HPDE6-E6E7 (cell line): ENCODE results near the gene ZCCHC24.

ENCODE experiments used
- DNase-seq: peaks from one replicate; pipeline ENCODE4 v3.0.0; 2011; ENCODE audit warnings: missing footprints; ENCODE audit errors: extremely low spot score

The ZCCHC24 gene

DNA sequence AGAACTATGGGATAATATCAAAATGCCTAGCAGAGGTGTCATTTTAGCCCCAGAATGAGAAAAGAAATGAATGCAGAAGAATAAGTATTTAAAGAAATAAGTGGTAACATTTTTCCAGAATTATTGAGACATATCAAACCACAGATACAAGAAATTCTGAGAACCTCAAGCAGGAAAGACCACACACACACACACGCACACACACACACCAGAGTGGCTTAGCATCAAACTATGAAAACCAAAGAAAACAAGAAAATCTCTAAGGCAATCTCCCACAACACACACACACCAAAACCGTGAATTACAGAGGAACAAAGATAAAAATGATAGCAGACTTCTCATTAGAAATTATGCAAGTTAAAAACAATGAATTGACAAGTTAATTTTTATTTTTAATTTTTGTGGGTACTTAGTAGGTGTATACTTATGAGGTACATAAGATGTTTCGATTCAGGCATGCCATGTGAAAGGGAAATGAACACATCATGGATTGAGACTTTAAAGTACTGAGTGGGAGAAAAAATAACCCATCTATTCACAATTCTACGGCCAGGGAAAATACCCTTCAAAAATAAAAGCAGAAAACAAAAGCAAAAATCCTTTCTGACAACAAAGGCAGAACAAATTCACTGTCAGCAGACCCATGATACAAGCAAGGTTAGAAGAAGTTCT lies 83.6 kb downstream of the ZCCHC24 start:
- DNase-seq: no peak

- DNase-seq: no peak
Measured at GRCh38 chr10:79360499-79361342, 84.7 kb downstream of the ZCCHC24 start.

DNA sequence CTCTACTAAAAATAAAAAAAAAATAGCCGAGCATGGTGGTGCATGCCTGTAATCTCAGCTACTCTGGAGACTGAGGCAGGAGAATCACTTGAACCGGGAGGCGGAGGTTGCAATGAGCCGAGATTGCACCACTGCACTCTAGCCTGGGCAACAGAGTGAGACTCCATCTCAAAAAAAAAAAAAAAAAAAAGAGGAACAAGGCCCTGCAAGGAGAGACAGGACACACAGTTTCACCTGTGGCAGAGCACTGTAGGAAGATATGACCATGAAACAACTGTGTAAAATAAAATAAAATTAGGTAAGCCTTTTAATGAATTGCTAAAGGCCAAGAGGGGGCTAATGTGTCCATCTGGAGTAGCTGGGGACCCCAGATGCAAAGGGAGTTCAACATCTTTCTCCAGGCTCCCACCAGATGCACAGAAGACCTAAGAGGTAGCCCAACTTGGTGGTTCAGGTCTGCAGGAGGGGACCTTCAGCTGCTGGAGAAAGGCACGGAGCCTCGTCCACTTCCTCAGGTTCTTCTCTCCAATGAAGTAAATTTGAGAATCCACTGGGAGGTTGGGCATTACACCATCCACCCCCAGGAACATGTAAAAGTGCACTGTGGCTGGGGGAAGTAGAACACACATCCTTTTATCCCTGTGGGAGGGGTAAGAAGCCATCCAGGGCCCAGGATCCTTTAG lies 85.5 kb downstream of the ZCCHC24 start:
- DNase-seq: no peak

GRCh38 chr10:79358811-79359210 lies 86.6 kb downstream of the ZCCHC24 start:
- DNase-seq: no peak

DNA sequence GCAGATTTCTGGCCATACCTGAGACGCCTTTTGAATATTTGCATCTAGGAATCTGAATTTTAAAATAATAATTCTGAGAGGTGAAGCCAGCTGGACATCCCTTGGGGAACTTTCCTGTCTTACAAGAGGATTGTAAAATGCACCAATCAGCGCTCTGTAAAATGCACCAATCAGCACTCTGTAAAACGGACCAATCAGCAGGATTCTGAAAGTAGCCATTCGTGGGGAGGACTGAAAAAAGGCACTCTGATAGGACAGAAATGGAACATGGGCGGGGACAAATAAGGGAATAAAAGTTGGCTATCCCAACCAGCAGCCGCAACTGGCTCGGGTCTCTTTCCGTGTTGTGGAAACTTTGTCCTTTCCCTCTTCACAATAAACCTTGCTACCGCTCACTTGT lies 88.2 kb downstream of the ZCCHC24 start:
- no peak for DNase-seq

GRCh38 chr10:79356104-79356503 lies 89.3 kb downstream of the ZCCHC24 start:
- no peak for DNase-seq

DNA sequence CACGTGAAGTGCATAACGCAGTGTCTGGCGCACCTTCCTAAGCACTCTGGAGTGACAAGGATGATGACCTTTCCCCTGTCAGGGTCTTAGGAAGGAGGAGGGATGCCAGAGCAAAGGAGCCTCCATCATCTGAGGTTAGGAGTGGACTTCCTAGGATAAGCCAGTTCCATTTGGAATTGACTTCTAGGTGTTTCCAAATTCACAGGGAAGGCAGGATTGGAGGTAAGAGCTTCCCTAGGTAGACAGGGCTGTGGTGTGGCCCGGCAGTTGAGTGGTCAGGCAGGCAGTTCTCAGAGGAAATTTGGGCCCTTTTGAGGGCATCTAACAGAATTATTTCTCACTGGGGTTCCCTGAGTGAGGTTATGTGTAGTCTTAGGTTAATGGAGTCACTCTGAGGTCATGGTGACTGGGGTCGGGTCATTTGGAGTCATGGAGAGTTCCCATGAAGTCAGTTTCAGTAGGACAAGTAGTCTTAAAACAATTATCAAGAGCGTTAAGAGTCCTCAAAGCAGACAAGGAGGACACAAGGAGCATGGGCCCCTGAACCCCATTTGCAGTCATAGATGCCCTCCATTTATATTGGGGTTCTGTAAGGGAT lies 89.9 kb downstream of the ZCCHC24 start:
- DNase-seq: no peak

GRCh38 chr10:79354615-79355014 lies 90.8 kb downstream of the ZCCHC24 start:
- DNase-seq: no peak

- no peak for DNase-seq
Measured at GRCh38 chr10:79354141-79354540, 91.3 kb downstream of the ZCCHC24 start.

DNA sequence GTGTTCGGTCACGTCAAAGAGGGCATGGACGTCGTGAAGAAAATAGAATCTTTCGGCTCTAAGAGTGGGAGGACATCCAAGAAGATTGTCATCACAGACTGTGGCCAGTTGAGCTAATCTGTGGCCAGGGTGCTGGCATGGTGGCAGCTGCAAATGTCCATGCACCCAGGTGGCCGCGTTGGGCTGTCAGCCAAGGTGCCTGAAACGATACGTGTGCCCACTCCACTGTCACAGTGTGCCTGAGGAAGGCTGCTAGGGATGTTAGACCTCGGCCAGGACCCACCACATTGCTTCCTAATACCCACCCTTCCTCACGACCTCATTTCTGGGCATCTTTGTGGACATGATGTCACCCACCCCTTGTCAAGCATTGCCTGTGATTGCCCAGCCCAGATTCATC lies 91.7 kb downstream of the ZCCHC24 start:
- DNase-seq: no peak

DNA sequence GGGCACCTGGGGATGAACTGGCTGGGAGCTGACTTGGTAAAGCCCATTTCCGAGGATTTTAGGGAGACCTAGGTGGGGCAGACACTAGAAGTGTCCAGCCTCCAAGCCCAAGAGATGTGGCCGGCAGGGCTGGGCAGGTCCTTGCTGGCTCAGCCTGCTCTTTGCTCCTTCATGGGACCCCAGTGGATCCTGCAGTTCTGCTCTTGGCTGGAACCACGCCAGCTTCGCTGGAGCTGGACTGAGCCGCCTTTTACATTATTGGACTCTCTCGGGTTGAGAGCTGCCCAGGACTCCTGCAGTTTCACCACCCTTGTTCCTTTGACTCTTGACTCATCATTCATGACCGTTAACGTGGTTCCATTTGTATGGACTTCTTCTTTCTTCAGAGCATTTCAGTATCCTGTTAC lies 92.4 kb downstream of the ZCCHC24 start:
- DNase-seq: no peak

- DNase-seq: no peak
Measured at GRCh38 chr10:79352035-79352877, 93.2 kb downstream of the ZCCHC24 start.

GRCh38 chr10:79351332-79351731 lies 94.1 kb downstream of the ZCCHC24 start:
- no peak for DNase-seq

GRCh38 chr10:79350407-79351154 lies 94.8 kb downstream of the ZCCHC24 start:
- no peak for DNase-seq

- DNase-seq: no peak
Measured at GRCh38 chr10:79349766-79350406, 95.5 kb downstream of the ZCCHC24 start.

DNA sequence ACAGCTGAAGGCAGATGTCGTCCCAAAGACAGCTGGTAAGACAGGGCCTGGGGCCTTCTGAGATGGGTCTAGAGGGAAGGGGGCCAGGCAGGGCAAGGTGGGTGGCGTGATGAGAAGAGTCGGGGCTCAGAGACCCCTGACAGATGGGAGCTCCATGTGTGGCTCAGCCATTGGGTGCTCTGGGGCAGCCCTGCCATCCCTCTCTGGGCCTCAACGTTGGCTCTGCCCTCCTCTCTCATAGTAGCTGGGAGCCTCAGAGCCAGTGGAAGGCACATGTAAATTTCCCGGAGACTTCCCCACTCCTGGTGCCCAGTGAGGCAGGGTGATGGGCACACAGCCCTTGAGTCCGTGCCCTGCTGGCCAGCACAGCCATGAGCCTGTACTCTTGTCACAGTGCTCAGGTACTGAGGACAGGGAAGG lies 96.3 kb downstream of the ZCCHC24 start:
- no peak for DNase-seq

- DNase-seq: no peak
Measured at GRCh38 chr10:79348640-79348988, 96.8 kb downstream of the ZCCHC24 start.

DNA sequence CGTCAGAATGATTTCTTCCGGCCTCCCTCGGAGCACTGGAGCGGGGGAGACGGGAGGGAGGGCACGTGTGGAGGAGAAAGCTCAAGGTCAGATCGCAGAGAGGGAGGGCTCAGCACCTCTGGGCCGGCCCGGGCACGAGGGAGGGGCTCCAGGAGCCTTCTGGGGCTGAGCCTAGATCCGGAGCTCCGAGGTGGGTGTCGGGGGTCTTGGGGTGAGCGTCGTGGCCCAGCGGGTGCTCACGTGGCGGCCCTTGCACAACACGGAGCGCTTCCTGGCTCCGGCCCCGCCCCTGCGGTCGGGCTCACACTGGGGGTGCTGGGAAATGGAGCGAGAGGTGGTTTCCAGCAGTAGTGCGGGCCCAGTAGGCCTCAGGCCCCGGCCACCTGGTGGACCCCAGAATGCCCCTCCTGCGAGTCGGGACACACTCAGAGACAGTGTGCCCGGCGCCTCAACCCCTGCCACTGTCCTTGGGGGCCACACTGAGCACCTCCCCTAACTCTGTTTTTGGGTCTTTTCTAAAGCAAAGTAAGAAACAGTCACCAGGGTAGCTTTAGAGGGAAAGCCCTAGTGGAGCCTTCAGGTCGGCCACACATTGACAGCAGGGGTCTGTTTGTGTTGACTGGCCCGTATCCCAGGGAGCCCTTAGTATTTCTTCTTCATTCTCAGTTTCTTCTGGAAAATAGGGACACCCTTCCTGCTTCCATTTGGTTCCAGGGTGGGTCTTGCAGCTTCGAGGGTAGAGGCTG lies 97.4 kb downstream of the ZCCHC24 start:
- DNase-seq: no peak

DNA sequence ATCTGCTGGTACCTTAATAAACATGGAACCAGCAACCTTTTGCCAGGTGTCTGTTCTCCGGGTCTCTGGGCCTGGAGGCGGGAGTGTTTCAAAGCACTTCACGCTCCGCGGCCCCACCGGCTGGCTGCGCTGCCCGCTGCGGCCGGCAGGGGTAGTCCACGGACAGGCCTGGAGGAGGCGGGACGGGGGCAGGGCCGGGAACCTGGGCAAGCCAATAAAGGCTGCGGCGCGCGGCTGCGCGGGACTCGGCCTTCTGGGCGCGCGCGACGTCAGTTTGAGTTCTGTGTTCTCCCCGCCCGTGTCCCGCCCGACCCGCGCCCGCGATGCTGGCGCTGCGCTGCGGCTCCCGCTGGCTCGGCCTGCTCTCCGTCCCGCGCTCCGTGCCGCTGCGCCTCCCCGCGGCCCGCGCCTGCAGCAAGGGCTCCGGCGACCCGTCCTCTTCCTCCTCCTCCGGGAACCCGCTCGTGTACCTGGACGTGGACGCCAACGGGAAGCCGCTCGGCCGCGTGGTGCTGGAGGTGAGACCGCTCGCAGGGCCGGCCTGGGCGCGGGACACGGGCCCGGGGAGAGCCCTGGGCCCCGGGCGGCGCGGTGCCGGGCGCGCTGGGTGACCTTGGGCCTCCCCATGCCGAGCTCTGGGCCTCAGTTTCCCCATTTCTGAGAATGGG lies 98.1 kb downstream of the ZCCHC24 start, which contains the start of gene PPIF:
PPIF (plus strand) TSS at position 244 of the 668 bp plus-strand sequence; CDS start at position 324, 80 bp downstream.
- DNase-seq: peak; percentile 90
